ENCODE measurements around the gene NLRP3.
"Not testable (repeated sequence)": the region's sequence is repeated elsewhere in the genome, so short reads cannot be mapped to it uniquely, and the experiment has no call there.

Gene NLRP3

DNA sequence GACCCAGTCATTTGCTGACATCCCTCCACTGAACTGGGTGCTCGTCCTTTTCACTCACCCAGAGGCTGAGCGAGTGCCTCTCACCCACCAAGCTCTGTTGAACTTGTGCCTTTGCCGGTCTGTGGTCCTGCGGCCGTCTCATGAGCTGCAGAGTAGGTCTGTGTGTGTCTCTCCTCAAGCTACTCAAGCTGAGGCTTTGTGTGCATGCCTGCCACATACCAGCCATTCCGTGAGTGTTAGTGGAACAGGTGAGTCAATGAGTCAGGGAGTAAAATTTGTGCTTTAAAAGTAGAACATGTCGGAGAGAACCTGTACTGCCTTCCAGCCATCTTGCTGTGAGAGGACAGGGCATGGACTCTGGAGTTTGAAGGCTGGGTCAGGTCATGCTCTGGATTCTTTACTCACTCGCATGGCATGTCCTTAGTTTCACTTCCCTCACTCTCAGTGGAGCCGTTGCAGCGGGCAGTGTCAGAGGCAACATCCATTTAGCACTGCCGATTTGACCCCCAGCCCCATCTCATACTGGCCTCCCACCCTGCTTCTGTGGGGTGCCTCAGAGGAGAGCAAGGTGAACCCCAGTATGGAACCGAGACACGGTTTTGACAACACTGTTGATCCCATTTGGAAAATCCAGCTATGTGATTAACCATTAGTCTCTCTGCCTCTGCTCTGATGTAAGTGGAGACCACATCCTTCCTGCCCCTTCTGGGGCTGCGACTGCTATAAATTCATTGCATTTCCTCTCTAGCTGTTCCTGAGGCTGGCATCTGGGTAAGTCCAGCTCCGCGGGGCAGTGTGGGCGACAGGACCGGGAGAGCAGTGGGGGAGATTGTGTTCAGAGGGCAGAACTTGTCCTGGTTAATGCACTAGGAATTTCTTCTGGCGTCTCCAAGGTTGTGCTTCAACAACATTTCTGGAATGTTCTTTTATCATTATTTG is at the start of gene NLRP3:
Gene NLRP3 (plus strand): TSS at position 751 of the 939 bp plus-strand sequence. CDS start 2,628 bp downstream, outside the sequence.
- DNase-seq: no peak

DNA sequence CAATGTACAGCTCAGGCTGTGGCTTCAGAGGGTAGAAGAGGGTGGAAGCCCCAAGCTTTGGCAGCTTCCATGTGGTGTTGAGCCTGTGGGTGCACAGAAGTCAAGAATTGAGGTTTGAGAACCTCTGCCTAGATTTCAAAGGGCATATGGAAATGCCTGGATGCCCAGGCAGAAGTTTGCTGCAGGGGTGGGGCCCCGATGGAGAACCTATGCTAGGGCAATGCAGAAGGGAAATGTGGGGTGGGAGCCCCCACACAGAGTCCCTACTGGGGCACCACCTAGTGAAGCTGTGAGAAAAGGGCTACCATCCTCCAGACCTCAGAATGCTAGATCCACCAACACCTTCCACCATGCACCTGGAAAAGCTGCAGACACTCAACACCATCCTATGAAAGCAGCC is 49.6 kb upstream of the NLRP3 start:
- DNase-seq: not testable (repeated sequence)

DNA sequence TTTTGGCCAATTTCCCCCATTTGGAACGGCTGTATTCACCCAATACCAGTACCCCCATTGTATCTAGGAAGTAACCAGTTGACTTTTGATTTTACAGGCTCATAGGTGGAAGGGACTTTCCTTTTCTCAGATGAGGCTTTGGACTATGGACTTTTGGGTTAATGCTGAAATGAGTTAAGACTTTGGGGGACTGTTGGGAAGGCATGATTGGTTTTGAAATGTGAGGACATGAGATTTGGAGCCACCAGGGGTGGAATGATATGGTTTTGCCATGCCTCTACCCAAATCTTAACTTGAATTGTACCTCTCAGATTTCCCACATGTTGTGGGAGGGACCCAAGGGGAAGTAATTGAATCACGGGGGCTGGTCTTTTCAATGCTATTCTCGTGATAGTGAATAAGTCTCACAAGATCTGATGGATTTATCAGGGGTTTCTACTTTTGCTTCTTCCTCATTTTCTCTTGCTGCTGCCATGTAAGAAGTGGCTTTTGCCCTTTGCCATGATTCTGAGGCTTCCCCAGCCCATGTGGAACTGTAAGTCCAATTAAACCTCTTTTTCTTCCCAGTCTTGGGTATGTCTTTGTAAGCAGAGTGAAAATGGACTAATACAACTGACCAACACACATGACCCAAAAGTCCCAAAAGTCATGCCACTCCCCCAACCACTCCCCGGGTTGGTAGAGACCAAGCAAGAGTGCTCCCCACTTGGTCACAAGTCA is 48.9 kb upstream of the NLRP3 start:
- no peak for DNase-seq

DNA sequence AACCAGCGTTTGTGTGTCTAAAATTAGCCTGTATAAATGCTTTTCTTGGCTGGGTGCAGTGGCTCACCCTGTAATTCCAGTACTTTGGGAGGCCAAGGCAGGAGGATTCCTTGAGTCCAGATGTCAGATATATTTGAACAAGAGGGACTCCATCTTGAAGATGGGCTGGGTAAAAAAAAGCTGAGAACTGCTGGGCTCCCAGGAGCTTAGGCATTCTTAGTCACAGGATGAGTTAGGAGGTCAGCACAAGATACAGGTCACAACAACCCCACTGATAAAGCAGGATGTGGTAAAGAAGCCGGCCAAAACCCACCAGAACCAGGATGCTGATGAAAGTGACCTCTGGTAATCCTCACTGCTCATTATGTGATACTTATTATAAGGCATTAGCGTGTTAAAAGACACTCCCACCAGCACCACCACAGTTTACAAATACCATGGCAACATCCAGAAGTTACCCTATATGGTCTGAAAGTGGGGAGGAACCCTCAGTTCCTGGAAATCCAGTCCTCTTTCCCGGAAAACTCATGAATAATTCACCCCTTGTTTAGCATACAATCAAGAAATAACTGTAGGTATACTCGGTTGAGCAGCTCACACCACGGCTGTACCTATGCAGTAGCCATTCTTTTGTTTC is 48.1 kb upstream of the NLRP3 start:
- DNase-seq: no peak

DNA sequence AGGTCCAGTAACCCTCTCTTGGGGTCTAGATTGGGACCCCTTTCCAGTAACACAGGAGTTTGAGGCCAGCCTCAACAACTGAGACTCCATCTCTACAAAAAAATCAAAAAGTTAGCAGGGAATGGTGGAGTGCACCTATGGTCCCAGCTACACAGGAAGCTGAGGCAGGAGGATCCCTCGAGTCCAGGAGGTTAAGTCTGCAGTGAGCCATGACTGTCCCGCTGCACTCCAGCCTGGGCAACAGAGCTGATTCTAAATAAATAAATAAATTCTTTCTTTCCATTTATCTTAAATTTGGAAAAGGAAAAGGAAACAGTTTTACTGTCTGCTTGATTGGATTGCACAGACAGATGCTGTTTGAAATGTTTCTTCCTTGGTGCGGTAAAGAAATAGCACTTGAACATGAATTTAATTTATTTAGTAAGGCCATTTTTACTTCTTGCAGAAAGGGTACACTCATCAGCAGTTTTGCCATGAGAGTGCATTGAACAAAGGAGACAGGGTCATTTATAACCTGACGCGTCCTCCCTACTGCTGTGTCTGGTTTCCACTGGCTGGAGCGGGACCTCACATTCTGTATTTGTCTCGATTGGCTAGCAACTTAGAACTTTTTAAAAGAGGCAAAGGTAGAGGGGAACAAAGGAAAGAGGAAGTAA is 47.4 kb upstream of the NLRP3 start:
- DNase-seq: no peak

DNA sequence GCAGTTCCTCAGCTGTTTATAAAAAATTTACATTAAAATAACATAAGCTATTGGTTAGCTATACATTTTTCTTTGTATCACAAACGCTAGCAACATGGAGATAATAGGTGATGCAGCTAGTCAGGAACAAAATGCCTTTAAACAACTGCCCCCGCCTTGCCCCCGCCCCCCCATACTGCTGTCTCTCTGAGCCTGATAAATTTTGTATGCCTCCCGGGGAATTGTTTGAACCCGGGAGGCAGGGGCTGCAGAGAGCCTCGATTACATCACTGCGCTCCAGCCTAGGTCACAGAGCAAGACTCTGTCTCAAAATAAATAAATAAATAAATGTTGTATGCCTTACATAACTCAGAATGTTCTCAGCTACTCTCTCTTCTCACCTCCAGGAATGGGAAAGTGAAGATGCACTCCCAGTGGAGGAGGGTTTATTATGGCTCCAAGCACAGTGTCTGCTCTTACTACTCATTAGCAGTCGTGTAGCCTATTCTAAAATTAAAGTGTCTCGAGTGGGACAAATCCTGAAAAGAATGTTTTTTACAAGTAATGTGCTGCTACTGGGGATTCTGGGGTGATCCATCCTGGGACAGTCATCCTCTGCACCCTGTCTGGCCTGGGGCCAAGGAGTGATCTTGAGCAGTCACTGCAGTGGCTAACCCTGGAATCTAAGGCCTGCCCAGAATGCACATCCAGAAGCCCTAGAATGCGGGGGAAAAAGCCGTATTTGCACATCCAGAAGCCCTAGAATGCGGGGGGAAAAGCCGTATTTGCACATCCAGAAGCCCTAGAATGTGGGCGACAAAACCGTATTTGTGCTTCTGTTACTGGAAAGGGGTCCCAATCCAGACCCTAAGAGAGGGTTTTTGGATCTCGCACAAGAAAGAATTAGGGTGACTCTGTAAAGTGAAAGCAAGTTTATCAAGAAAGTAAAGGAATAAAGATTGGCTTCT is 44.9 kb upstream of the NLRP3 start:
- DNase-seq: no peak

DNA sequence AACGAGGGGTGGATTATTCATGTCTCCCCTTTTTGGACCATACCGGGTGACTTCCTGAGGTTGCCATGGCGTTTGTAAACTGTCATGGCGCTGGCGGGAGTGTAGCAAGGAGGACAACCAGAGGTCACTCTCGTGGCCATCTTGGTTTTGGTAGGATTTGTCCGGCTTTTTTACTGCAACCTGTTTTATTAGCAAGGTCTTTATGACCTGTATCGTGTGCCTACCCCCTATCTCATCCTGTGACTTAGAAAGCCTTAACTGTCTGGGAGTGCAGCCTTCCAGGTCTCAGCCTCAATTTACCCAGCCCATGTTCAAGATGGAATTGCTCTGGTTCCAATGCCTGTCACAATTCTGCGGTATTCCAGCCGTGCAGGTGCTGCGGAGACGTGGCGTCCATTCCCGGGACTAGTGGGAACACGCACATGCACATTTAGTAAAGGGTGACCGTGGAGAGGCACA is 44.1 kb upstream of the NLRP3 start:
- no peak for DNase-seq

DNA sequence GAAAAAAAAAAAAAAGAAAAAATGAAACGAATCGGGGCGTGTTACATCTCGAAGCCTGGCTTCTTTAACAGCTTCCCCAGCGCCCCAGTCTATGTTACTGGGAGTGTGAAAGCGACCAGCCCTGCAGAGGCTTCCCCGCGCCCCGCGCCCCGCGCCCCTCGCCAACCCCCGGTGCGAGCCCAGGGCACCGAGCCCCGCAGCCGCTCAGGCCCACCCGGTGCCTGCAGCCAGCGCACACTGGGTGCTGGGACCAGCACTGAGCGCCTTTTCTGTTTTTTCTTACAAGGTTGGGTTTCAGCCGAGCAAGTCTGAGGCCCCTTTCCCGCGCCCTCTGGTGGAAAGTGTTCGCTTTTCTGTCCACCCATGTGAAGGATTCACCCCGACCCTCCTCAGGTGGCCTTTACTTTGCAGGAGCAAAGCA is 42.2 kb upstream of the NLRP3 start:
- DNase-seq: no peak

DNA sequence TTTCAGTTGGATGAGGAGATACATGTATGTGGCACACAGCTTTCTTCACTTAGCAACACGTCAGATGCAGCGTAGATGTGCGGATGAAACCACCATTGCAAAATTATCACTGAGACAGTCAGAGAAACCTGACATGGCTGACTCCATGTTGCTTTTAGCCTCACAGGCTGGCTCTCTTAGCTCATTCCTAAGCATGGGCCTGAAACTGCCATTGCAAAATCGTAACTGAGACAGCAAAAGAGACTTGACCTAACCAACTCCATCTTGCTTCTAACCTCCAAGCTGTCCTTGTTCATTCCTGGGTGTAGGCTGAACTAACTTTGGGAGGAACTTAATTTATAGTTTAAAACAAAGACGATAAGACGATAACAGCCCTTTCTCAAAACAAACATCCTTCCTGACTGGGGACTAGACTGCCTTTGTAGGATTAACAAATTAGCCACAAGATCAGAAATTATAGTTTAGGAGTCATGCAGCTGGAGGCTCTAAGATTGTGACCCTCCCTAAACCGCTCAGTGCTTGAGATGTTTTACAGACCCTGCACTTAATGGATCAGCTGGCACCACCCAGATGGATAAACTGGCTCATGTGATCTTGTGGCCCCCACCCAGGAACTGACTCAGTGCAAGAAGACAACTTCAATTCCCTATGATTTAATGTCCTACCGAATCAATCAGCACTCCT is 41.2 kb upstream of the NLRP3 start:
- not testable (repeated sequence) for DNase-seq

DNA sequence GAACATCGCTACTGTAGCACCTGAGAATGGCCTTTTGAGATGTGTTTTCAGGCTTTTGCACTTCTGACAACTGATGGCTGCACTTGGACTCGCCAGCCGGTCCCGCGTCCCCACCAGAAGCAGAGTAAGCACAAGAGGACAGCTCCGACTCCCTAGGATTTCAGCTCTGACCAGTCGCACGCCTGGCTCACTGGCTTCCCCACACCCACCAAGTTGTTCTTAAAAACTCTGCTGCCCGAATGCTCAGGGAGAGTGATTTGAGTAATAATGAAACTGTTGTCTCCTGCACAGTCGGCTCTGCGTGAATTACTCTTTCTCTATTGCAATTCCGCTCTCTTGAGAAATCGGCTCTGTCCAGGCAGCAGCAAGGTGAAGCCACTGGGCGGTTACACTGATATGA is 40.2 kb upstream of the NLRP3 start:
- no peak for DNase-seq

DNA sequence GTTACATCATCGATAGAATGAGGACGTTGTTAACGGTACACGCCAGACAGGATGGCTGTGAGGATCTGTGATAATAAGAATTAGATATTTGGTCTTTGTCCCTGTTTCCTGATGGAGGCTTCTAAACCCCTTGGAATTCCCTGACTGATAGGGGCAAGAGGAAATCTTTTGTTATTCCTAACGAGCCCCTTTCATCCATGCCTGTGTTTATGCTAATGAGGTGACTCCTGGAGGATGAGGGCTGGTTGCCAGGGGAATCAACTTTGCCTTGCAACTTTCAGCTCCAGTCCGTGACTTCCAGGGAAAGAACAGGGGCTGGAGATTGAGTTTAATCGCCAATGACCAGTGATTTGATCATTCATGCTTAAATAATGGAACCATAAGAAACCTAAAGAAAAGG is 39.3 kb upstream of the NLRP3 start:
- no peak for DNase-seq

DNA sequence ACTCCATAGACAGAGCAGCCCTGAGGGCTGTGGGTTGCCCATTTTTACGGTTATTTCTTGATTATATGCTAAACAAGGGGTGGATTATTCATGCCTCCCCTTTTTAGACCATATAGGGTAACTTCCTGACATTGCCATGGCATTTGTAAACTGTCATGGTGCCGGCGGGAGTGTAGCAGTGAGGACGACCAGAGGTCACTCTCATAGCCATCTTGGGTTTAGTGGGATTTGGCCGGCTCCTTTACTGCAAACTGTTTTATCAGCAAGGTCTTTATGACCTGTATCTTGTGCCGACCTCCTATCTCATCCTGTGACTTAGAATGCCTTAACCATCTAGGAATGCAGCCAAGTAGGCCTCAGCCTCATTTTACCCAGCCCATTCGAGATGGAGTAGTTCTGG is 38.3 kb upstream of the NLRP3 start:
- DNase-seq: not testable (repeated sequence)

DNA sequence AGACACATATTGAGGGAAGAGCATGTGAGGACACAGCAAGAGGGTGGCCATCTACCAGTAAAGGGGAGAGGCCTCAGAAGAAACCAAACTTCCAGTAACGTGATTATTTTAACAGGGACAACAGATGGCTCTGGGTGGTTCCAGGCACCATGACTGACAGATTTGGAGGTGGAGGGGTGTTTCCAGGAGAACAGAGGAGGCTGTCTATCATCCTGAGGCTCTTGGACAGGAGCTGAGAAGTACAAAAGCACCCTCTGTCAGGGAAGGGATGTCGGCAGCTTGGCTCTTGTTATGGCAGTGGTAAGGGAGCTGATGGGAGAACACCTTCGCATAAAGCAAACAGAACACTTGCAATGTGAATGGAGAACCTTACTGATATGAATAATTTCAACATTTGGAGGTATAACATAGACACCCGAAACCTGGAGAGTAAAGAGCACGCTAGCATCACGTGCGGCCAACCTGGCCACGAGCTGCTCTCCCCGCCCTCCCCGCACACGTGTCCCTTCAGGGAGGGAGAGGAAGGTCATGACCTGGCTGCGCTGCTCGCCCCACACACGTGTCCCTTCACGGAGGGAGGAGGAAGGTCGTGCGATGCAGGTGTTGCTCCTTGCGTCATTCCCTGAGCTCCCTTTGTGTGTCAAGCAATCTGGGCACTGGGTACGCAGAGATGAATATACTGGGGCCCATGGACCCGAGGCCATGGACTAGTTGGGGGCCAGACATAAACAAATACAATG is 37.5 kb upstream of the NLRP3 start:
- no peak for DNase-seq

DNA sequence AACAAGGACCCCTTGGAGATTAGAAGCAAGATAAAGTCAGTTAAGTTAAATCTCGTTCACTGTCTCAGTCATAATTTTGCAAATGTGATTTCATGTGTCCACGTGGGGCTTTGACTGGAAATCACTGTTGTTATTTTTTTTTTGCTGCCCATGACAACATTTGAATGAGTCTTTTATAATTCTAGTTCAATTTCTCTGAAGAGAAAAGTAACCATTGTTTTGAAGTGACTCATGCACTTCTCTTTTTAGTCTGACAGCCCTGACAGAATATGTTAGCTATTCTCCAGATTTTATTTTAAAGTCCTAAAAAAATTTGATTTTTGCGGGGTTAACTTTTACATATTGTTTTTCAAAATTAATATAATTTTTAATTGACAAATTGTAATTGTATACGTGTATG is 30.7 kb upstream of the NLRP3 start:
- DNase-seq: no peak

DNA sequence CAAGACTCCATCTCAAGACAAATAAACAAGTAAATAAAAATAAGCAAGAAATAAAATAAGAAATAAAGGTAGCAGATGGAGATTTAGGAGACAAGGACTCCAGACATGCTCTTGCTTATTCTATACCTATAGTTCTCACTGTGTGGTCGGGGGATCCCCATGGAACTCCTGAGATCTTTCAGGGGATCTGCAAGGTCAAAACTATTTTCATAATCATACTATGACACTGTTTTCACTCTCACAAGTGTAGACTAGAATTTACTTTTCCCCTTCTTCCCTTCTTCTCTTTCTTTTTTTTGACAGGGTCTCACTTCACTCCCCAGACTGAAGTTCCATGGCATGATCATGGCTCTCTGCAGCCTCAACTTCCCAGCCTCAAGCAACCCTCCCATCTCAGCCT is 29.8 kb upstream of the NLRP3 start:
- DNase-seq: no peak

DNA sequence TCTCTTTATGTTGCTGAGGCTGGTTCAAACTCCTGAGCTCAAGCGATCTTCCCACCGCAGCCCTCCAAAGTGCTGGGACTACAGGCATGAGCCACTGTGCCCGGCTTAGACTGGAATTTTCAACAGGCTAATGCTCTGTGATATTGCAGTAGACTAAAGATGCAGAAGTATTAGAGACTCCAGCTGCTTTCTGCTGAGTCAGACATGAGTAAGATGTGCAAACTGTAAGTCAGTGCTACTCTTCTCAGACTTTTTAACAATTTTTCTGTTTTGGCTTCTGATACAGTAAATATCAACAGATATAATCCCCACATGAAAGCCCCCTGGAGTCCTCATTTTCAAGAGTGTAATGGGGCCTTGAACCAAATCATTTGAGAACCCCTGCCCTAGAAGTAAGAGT is 29.3 kb upstream of the NLRP3 start:
- DNase-seq: no peak

DNA sequence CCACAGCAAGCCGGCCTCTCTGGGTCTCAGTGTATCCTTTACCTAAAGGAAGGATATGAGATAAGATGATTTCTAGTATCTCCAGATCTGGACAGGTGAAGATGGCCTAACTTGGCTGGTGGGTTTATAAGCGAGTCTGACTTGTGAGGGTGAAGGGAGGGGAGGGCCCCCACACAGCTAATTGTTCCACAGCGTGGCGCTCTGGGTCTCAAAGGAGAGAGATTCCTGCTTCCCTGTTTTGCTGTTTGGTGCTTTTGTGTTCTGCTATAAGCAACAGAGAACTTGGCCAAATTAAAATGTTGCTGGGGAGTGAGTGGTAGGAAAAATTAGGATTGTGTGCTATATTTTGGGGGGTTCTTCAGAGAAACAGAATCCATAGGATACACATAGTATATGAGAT is 28.9 kb upstream of the NLRP3 start:
- no peak for DNase-seq

DNA sequence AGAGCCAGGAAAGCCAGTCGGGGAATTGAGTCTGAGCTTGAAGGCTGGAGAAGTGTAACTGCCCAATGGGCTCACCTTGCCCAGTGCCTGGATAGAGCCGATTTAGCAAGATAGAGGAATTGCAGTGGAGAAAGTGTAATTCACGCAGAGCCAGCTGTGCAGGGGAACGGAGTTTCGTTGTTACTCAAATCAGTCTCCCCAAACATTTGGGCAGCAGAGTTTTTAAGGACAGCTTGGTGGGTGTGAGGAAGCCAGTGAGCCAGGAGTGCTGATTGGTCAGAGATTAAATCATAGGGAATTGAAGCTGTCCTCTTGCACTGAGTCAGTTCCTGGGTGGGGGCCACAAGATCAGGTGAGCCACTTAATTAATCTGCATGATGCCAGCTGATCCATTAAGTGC is 28.4 kb upstream of the NLRP3 start:
- no peak for DNase-seq

DNA sequence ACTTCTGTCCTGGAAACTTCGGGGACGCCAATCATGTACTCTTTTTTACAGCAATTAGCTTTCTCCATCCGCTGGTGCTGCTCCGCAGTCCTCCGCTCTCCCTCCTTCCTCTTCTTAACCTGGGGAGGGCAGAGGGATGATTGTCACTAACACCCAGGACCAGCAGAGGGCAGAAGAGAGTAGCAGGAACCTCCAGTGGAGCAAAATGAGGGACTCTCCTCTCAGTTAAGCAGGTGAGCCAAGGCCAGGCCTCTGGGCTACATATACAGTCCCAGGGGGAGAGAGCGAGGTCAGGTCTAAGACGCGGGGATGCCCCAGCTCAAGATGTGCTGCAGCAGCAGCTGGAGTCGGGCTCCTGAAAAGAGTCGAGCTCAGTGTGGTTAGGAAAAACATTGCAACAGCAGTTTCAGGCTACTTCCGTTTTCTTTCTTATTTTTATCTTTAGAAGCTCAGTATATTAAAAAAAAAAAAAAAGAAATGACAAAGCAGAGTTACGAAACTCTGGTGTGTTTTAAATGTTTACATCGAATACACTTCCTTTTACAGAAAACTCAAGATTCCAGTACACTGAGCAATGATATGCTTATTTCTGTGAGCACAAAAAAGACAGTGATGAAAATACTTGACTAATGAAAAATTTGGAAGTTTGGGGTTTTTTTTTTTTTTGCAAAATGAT is 25.7 kb upstream of the NLRP3 start:
- DNase-seq: peak; percentile 22

DNA sequence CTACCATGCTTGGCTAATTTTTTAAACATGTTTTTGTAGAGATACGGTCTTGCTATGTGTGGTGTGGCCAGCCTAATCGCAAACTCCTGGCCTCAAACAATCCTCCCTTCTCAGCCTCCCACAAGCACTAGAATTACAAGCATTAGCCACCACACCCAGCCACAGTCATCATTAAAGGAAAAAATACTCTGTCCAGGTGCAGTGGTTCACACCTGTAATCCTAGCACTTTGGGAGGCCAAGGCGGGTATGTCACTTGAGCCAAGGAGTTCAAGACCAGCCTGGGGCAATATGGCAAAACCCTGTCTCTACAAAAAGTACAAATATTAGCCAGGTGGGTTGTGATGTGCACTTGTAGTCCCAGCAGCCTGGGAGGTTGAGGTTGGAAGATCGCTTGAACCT is 25.0 kb upstream of the NLRP3 start:
- no peak for DNase-seq
